GM21528 (cell line): ENCODE data around the gene SELENOO.
A peak's percentile ranks its signal among the peaks of the same experiment; 100 is the strongest.

ENCODE experiments used
- ATAC-seq: cut with Tn5 transposase; IDR thresholded peaks from one replicate; pipeline ENCODE4 v1.9.1; 2021; ENCODE audit warnings: mild to moderate bottlenecking, moderate library complexity; ENCODE audit not compliant: unreplicated experiment, low FRiP score

The SELENOO gene

DNA sequence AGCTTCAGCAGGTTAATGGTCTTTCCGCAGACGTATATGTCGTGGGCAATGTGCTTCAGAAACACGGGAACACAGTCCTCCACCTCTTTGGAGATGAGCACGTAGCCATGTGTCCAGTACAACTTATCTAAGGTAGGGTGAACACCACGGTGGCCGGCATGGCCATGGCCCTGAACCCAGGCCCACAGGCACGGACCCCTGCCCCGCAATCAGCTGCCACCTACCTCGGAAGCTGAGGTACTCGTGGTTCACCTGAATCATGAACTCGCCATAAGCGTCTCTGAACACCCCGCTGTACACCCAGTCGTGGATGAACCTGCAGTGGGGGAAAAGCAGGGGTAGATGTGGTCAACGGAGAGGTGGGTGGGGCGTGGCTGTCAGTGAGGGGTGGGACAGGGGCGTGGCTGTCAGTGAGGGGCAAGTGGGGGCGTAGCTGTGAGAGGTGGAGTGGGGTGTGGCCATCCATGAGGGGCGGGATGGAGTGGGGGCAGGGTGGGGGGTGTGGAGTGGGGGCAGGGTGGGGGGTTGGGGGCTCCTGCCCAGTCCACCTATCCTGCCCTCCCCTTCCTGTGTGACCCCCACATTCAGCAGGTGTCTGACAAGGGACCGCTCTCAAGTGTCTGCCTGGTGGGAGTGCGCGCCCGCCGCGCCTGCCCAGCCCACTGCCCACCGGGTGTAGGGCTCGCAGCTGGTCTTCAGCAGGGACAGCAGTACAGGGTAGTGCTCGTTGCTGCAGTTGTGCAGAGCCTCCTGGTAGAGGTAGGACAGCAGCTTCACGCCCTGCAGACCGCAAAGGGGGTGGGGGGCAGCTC lies 25.5 kb downstream of the SELENOO start:
- ATAC-seq = no peak

GRCh38 chr22:50226875-50227165 lies 26.0 kb downstream of the SELENOO start:
- no peak for ATAC-seq

DNA sequence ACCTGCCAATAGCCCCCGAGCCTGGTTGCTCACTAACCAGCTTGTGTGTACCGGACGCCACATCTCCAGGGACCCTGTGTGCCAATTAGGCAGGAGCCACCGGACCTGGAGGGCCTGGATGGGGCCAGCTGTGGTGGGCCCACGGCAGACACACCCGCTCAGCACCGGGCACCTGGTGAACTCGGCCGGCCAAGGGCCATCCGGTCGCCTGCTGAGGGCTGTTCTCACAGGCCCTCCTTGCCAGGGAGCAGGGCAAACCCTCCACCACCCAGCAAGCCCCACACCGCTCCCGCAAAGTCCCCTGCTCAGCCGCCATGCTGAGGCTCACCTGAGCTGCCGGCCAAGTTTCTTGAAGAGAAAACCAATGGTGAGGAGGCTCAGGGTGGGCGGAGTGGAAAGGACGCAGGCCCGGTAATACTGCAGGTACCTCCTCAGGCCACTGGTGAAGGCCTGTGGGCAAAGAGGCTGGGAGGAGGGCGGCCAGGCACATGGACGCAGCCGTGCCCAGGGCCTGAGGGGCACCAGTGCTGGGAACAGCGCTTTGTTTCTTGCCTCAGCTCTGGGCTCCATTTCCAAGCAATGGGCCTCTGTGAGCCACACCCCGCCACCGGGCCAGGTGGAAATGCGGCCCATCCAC lies 26.9 kb downstream of the SELENOO start:
- no peak for ATAC-seq

DNA sequence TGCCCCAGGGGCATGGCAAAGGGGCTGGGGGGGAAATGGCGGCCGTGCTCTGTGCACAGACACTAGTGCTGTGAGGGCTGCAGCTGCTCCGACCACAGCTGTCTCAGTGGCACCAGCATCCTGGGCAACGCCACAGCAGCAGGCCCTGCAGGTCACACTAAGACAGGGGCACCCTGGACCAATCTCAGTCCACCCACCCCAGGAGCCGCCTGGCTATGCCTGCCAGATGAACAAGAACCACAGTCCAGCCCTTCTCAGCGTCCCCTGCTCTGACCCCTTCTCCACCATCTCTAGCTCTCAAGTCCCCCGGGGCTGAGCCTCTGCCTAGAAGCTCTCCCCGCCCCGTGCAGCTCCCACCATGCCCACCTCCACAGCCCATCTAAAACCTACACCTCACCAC lies 27.6 kb downstream of the SELENOO start:
- no peak for ATAC-seq

GRCh38 chr22:50229370-50229769 lies 28.6 kb downstream of the SELENOO start:
- no peak for ATAC-seq

DNA sequence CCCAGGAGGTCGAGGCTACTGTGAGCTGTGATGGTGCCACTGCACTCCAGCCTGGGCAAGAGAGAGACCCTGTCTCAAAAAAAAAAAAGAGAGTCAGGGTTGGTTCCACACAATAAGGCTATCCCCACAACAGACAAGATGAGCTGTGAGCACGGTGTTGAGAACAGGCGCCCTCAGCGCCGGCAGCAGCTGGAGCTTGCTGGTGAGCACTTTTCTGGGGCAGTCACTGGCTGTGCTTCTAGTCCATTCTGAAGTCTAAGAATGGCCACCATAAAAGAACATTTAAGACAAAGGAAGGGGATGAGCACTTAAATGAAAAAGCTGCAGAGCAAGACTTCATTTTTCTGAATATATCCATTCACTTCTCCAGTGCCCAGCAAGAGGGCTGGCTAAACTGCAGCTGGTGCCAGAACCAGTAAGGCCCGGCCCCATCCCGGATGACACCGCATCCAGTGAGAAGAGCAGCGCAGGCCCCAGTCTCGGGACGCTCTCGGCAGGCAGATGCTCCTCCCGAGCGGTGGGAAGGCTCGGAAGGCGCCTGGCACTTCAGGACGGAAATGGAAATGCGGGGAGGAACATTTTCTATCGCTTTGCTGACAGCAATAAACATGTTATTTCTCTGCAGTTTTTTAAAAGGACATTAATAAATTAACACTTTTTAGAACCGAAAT lies 31.8 kb downstream of the SELENOO start:
- ATAC-seq = no peak

- no peak for ATAC-seq
These were observed 32.4 kb downstream of the SELENOO start for GRCh38 chr22:50233223-50233622.

DNA sequence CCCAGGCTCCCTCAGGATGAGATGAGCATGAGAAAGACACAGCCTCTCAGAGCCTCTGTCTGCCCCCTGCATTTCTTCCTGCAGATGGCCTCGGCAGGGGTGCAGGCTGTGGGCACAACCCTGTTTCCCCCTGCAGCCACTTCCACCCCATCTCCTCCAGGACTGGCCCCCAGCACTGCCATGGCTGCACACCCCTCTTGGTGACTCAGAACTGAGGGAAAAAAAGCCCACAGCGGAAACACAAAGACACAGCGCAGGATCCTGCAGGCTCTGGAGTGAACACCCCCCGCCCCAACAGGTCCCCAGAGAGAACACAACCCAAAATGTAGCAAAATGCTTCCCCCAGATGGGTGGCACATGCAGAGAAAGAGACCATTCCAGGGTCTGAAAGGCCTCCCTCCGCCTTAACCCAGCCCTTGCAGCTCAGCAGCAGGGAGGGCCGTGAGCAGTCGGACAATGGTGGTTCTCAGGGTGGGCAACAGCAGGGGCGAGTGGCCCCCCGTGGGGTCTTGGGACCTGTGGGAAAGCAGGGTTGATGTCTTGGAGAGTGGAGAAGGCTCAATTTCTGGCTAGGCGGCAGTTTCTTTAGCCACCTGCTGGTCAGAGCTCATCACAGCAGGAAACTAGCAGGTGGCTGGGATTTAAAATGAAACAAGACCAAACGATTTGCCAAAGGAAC lies 36.1 kb downstream of the SELENOO start:
- ATAC-seq = no peak

- ATAC-seq = no peak
These were observed 37.9 kb downstream of the SELENOO start for GRCh38 chr22:50238755-50239154.

DNA sequence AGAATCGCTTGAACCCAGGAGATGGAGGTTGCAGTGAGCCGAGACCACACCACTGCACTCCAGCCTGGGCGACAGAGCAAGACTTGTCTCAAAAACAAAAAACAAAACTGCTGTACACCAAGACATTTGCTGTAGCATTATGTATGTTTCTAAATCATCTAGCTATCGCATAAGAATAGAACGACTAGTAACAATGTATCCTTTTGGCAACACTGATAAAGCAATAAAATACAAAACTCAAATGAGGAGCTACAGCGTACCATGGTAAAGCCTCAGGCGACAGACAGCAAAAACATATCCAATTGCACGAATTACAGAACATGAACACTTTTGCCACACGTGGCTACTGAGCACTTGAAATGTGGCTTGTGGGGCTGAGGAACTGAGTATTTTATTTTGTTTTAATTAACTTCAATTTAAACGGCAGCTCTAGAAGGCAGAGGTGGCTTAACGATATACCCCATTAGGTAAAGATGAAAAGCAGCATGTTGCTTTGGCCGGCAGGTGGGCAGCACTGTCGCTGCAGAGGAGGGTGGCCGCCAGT lies 41.7 kb downstream of the SELENOO start:
- no peak for ATAC-seq

- no peak for ATAC-seq
These were observed 43.0 kb downstream of the SELENOO start for GRCh38 chr22:50243685-50244419.

- peak; percentile 67 for ATAC-seq
These were observed 43.8 kb downstream of the SELENOO start, which contains the start of gene TUBGCP6 for GRCh38 chr22:50244420-50245213. TUBGCP6 (minus strand) TSS chr22:50245023; CDS start chr22:50244459, 564 bp downstream.

- no peak for ATAC-seq
These were observed 44.6 kb downstream of the SELENOO start for GRCh38 chr22:50245214-50246072.

DNA sequence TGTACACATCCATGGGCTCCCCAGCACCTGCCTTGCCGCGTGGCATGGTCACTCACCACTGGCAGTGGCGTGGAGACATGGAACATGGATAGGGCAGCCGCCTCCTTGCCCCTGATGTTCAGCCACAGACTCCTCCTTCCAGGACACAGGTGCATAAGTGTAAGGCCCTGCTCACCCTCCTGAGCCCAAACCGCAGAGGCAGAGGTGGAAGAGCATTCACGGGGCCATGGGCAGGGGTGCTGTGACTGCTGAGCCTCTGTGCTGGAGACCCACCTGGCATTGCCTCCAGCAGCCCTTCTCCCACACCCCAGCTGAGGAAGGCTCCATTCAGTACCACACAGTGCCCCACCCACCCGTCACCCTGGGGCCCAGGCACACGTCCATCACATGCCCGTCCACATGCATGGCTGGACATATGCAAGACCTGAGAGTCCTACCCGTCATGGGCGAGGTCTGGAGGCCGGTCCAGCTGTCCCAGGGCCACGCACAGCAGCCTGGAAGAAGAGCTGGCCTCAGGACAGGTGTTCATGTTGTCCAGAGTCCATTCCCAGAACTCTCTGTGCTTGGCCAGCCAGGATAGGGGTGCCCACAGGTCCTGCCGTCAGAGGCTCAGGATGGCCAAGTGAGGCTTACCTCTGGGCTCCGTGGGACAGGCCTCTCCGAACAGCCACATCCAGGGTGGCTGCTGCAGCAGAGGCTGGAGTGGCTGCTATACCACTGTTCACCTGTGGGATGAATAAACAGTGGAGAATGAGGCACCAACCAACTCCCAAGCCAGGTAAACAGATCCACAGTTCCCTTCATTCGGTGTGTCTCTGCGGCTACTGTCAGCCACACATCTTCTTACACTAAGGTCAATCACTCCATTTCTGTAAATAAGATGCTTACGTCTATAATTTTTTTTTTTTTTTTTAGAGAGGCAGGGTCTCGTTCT lies 45.7 kb downstream of the SELENOO start:
- no peak for ATAC-seq

DNA sequence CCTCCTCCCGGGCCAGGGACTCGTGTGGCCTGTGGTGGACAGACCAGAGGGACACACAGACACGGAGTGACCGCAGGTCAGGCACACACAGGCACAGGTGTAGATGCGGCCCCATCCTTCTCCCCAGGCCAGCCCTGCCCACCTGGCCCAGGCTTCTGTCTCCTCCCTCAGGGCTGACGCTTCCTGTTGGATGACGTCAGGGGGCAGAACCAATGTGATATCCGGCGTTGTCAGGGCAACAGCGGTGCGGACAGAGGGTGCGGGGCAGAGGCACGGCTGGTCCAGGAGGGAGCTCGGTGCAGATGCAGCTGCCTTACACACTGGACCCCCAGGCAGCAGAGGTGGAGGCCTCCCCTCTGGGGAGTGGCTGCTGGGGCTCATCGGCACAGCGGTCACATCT lies 46.9 kb downstream of the SELENOO start:
- no peak for ATAC-seq

GRCh38 chr22:50248196-50249081 lies 47.6 kb downstream of the SELENOO start:
- no peak for ATAC-seq
